Chondrocyte (in vitro differentiated cells): Measurements from ENCODE around the gene NAPSA. TPM values are rescaled to one million over a fixed set of nuclear protein-coding genes. Genes with fewer than 3 reads are reported as not detected.

Source experiments
- DNase-seq: peaks from one replicate; pipeline ENCODE4 v3.0.0; 2021; ENCODE audit warnings: mixed read lengths, low spot score
- H3K27ac Mint-ChIP-seq: one replicate; pipeline ENCODE4 v1.8.0; 2021; ENCODE audit warnings: mild to moderate bottlenecking, moderate library complexity, mixed read lengths; ENCODE audit not compliant: unreplicated experiment
- H3K27me3 Mint-ChIP-seq: 2 replicates; pipeline ENCODE4 v1.8.0; 2021; ENCODE audit warnings: low read depth, mixed read lengths
- H3K36me3 Mint-ChIP-seq: 2 replicates; pipeline ENCODE4 v1.8.0; 2021; ENCODE audit warnings: low read depth, mixed read lengths
- H3K4me1 Mint-ChIP-seq: 2 replicates; pipeline ENCODE4 v1.8.0; 2021; ENCODE audit warnings: low read depth, mild to moderate bottlenecking, mixed read lengths
- H3K4me3 Mint-ChIP-seq: one replicate; pipeline ENCODE4 v1.8.0; 2021; ENCODE audit warnings: mild to moderate bottlenecking, moderate library complexity, mixed read lengths; ENCODE audit not compliant: unreplicated experiment
- H3K9me3 Mint-ChIP-seq: 2 replicates; pipeline ENCODE4 v1.8.0; 2021; ENCODE audit warnings: low read depth, mixed read lengths
- CTCF ChIP-seq: fragments of 200-600 bp; sonication (generic); IDR thresholded peaks from 2 replicates; pipeline ENCODE4 v1.5.0; 2021; ENCODE audit warnings: antibody characterized with exemption, mild to moderate bottlenecking, moderate library complexity
- total RNA-seq: library from RNA; stranded (reverse); gene quantifications from 3 replicates; pipeline ENCODE4 v1.2.1, GENCODE V29; 2021

NAPSA gene
- total RNA-seq, 1 donor from 2014 or later = 0.55 TPM

GRCh38 chr19:50383001-50383851 is 17.8 kb upstream of the NAPSA start:
- H3K4me1 Mint-ChIP-seq = peaks cover 23% of the 10 kb centered on the region
- no peaks in the 10 kb centered on the region for H3K9me3 Mint-ChIP-seq
- H3K27ac Mint-ChIP-seq = peak overlapping the region; percentile 98
- peak overlapping the region; percentile 97 for H3K4me3 Mint-ChIP-seq
- peaks cover 10% of the 10 kb centered on the region for H3K36me3 Mint-ChIP-seq
- no peak for DNase-seq
- TF ChIP-seq CTCF = no peak
- H3K27me3 Mint-ChIP-seq = no peaks in the 10 kb centered on the region

GRCh38 chr19:50381881-50382729 is 16.7 kb upstream of the NAPSA start:
- Mint-ChIP-seq H3K4me3 (no peak overlapping the region), H3K36me3 (peaks cover 10% of the 10 kb centered on the region), H3K4me1 (peaks cover 23% of the 10 kb centered on the region), H3K27me3 (no peaks in the 10 kb centered on the region), H3K27ac (no peak overlapping the region), H3K9me3 (no peaks in the 10 kb centered on the region)
- TF ChIP-seq CTCF = no peak
- peak; percentile 91 for DNase-seq

- Mint-ChIP-seq H3K27me3 (no peaks in the 10 kb centered on the region), H3K4me1 (peaks cover 28% of the 10 kb centered on the region), H3K27ac (peak overlapping the region; percentile 42), H3K9me3 (no peaks in the 10 kb centered on the region), H3K36me3 (peaks cover 10% of the 10 kb centered on the region), H3K4me3 (no peak overlapping the region)
- no peak for TF ChIP-seq CTCF
- DNase-seq = no peak
Observed at GRCh38 chr19:50380751-50381151, 15.3 kb upstream of the NAPSA start.

GRCh38 chr19:50380137-50380536 is 14.7 kb upstream of the NAPSA start:
- H3K9me3 Mint-ChIP-seq = no peaks in the 10 kb centered on the region
- H3K4me3 Mint-ChIP-seq = no peak overlapping the region
- no peaks in the 10 kb centered on the region for H3K27me3 Mint-ChIP-seq
- H3K4me1 Mint-ChIP-seq = peaks cover 25% of the 10 kb centered on the region
- DNase-seq = no peak
- H3K27ac Mint-ChIP-seq = no peak overlapping the region
- peaks cover 10% of the 10 kb centered on the region for H3K36me3 Mint-ChIP-seq
- no peak for TF ChIP-seq CTCF

GRCh38 chr19:50379602-50380001 is 14.2 kb upstream of the NAPSA start:
- Mint-ChIP-seq H3K4me1 (peaks cover 20% of the 10 kb centered on the region), H3K36me3 (peaks cover 10% of the 10 kb centered on the region), H3K9me3 (no peaks in the 10 kb centered on the region), H3K27ac (peak overlapping the region; percentile 9), H3K4me3 (no peak overlapping the region), H3K27me3 (no peaks in the 10 kb centered on the region)
- DNase-seq = no peak
- TF ChIP-seq CTCF = no peak
